HG03045 (cell line): ENCODE measurements around the gene GMPR.
"Not testable (repeated sequence)": the region's sequence is repeated elsewhere in the genome, so short reads cannot be mapped to it uniquely, and the experiment has no call there.

Experiments used
- ATAC-seq: cut with Tn5 transposase; IDR thresholded peaks from one replicate; pipeline ENCODE4 v1.9.1; 2021; ENCODE audit warnings: mild to moderate bottlenecking, moderate library complexity; ENCODE audit not compliant: unreplicated experiment

GMPR gene

GRCh38 chr6:16244869-16245451 lies 6.6 kb downstream of the GMPR start:
- no peak for ATAC-seq

GRCh38 chr6:16248271-16248853 lies 10.0 kb downstream of the GMPR start:
- no peak for ATAC-seq

- no peak for ATAC-seq
Measured at GRCh38 chr6:16249971-16250370, 11.6 kb downstream of the GMPR start.

GRCh38 chr6:16251706-16252105 lies 13.3 kb downstream of the GMPR start:
- ATAC-seq: no peak

GRCh38 chr6:16252686-16253299 lies 14.4 kb downstream of the GMPR start:
- ATAC-seq: no peak

GRCh38 chr6:16253399-16254144 lies 15.2 kb downstream of the GMPR start:
- no peak for ATAC-seq

GRCh38 chr6:16254535-16254934 lies 16.1 kb downstream of the GMPR start:
- ATAC-seq: no peak

- no peak for ATAC-seq
Measured at GRCh38 chr6:16256781-16257180, 18.4 kb downstream of the GMPR start.

- ATAC-seq: no peak
Measured at GRCh38 chr6:16257999-16258708, 19.8 kb downstream of the GMPR start.

GRCh38 chr6:16258709-16259075 lies 20.3 kb downstream of the GMPR start:
- ATAC-seq: no peak

GRCh38 chr6:16259604-16260003 lies 21.2 kb downstream of the GMPR start:
- not testable (repeated sequence) for ATAC-seq

- ATAC-seq: not testable (repeated sequence)
Measured at GRCh38 chr6:16260602-16261001, 22.2 kb downstream of the GMPR start.

- not testable (repeated sequence) for ATAC-seq
Measured at GRCh38 chr6:16262773-16263172, 24.4 kb downstream of the GMPR start.

GRCh38 chr6:16263464-16264099 lies 25.2 kb downstream of the GMPR start:
- ATAC-seq: not testable (repeated sequence)

GRCh38 chr6:16264785-16265184 lies 26.4 kb downstream of the GMPR start:
- ATAC-seq: no peak

- ATAC-seq: no peak
Measured at GRCh38 chr6:16265351-16266341, 27.3 kb downstream of the GMPR start.

- no peak for ATAC-seq
Measured at GRCh38 chr6:16267428-16268263, 29.3 kb downstream of the GMPR start.

- not testable (repeated sequence) for ATAC-seq
Measured at GRCh38 chr6:16269442-16270070, 31.2 kb downstream of the GMPR start.
